Measurements from ENCODE around the gene GRID2.

- no peak for TF ChIP-seq POLR2A (IDR thresholded peaks at IDR 0.05)
- TF ChIP-seq CTCF (IDR thresholded peaks at IDR 0.05) = no peak
Observed at GRCh38 chr4:92368653-92369052, 64.9 kb downstream of the GRID2 start.

Data from thyroid gland (tissue), 4 donors.